ENCODE measurements around the gene TPT1.
A peak's percentile ranks its signal among the peaks of the same experiment; 100 is the strongest.

TPT1 gene

GRCh38 chr13:45336025-45336800, 4.8 kb downstream of the TPT1 start:
- Histone ChIP-seq H3K27me3 (ENCODE audit: control insufficient read depth in 1 of 2, insufficient read depth in 1 of 2, low read length in 2 of 2) (no peaks in the 10 kb centered on the region), H2BK12ac (ENCODE audit: low read length in 2 of 2) (no peak overlapping the region), H3K18ac (ENCODE audit: low read depth in 1 of 2, low read length in 2 of 2) (no peak overlapping the region), H2AK5ac (ENCODE audit: low read length, severe bottlenecking) (no peak overlapping the region), H2BK120ac (ENCODE audit: low read depth, low read length) (no peak overlapping the region), H3K23ac (ENCODE audit: low read length in 2 of 2) (no peak overlapping the region), H2BK15ac (ENCODE audit: low read depth, poor library complexity, severe bottlenecking) (no peak overlapping the region), H3K4me2 (ENCODE audit: low read length, poor library complexity, severe bottlenecking) (no peak overlapping the region), H2AFZ (ENCODE audit: low read depth, low read length) (no peak overlapping the region), H3K9ac (ENCODE audit: low read length) (peak overlapping the region; percentile 13), H4K8ac (ENCODE audit: low read length) (no peak overlapping the region), H3K4me3 (ENCODE audit: insufficient read depth in 1 of 2, low read depth in 1 of 2, low read length in 2 of 2) (peak overlapping the region in 1 of 2 experiments; percentile 6), H3K4ac (ENCODE audit: low read depth in 1 of 2, low read length in 2 of 2) (no peak overlapping the region), H3K27ac (ENCODE audit: low read length, poor library complexity, severe bottlenecking) (no peak overlapping the region), H3K79me1 (replicated peaks; ENCODE audit: low read length, poor library complexity, severe bottlenecking) (peaks cover 4% of the 10 kb centered on the region), H3K9me3 (ENCODE audit: control insufficient read depth, low read length) (no peaks in the 10 kb centered on the region), H3K36me3 (ENCODE audit: control insufficient read depth in 1 of 2, insufficient read depth in 2 of 2, low read depth in 1 of 2, low read length in 2 of 2) (peaks cover 16 to 63% of the 10 kb centered on the region in 2 experiments), H4K91ac (ENCODE audit: low read length) (no peak overlapping the region), H3K4me1 (ENCODE audit: control insufficient read depth, insufficient read depth, low read depth, low read length) (peaks cover 7% of the 10 kb centered on the region), H3K14ac (ENCODE audit: low read length in 2 of 2) (no peak overlapping the region), H2BK5ac (ENCODE audit: low read depth, low read length, poor library complexity, severe bottlenecking) (no peak overlapping the region)
- no peak for DNase-seq
- WGBS, result 95% methylated on average over 9 of the region's 9 CpGs

- peak; percentile 45 for DNase-seq
- H2BK120ac ChIP-seq (ENCODE audit: low read depth, low read length), result no peak overlapping the region
- H4K91ac ChIP-seq (ENCODE audit: low read length), result no peak overlapping the region
- peaks cover 4% of the 10 kb centered on the region for H3K79me1 ChIP-seq (replicated peaks; ENCODE audit: low read length, poor library complexity, severe bottlenecking)
- H3K4ac ChIP-seq (ENCODE audit: low read depth in 1 of 2, low read length in 2 of 2), result no peak overlapping the region
- H3K4me3 ChIP-seq (ENCODE audit: insufficient read depth in 1 of 2, low read depth in 1 of 2, low read length in 2 of 2), result no peak overlapping the region
- H3K9ac ChIP-seq (ENCODE audit: low read length), result peak overlapping the region; percentile 13
- no peaks in the 10 kb centered on the region for H3K9me3 ChIP-seq (ENCODE audit: control insufficient read depth, low read length)
- H4K8ac ChIP-seq (ENCODE audit: low read length), result no peak overlapping the region
- H3K27ac ChIP-seq (ENCODE audit: low read length, poor library complexity, severe bottlenecking), result peak overlapping the region; percentile 3
- H3K36me3 ChIP-seq (ENCODE audit: control insufficient read depth in 1 of 2, insufficient read depth in 2 of 2, low read depth in 1 of 2, low read length in 2 of 2), result peaks cover 16 to 63% of the 10 kb centered on the region in 2 experiments
- H3K4me1 ChIP-seq (ENCODE audit: control insufficient read depth, insufficient read depth, low read depth, low read length), result peaks cover 7% of the 10 kb centered on the region
- no peak overlapping the region for H2BK5ac ChIP-seq (ENCODE audit: low read depth, low read length, poor library complexity, severe bottlenecking)
- H3K14ac ChIP-seq (ENCODE audit: low read length in 2 of 2), result no peak overlapping the region
- H2BK15ac ChIP-seq (ENCODE audit: low read depth, poor library complexity, severe bottlenecking), result no peak overlapping the region
- H3K18ac ChIP-seq (ENCODE audit: low read depth in 1 of 2, low read length in 2 of 2), result no peak overlapping the region
- H3K23ac ChIP-seq (ENCODE audit: low read length in 2 of 2), result no peak overlapping the region
- no peak overlapping the region for H2AFZ ChIP-seq (ENCODE audit: low read depth, low read length)
- 96% methylated on average over 3 of the region's 3 CpGs for WGBS
- no peak overlapping the region for H2BK12ac ChIP-seq (ENCODE audit: low read length in 2 of 2)
- no peak overlapping the region for H3K4me2 ChIP-seq (ENCODE audit: low read length, poor library complexity, severe bottlenecking)
- no peaks in the 10 kb centered on the region for H3K27me3 ChIP-seq (ENCODE audit: control insufficient read depth in 1 of 2, insufficient read depth in 1 of 2, low read length in 2 of 2)
- no peak overlapping the region for H2AK5ac ChIP-seq (ENCODE audit: low read length, severe bottlenecking)
These were observed 5.5 kb downstream of the TPT1 start for GRCh38 chr13:45335397-45336024.

- no peak overlapping the region for H2AFZ ChIP-seq (ENCODE audit: low read depth, low read length)
- H3K4me3 ChIP-seq (ENCODE audit: insufficient read depth in 1 of 2, low read depth in 1 of 2, low read length in 2 of 2), result no peak overlapping the region
- no peak overlapping the region for H2BK5ac ChIP-seq (ENCODE audit: low read depth, low read length, poor library complexity, severe bottlenecking)
- H3K27me3 ChIP-seq (ENCODE audit: control insufficient read depth in 1 of 2, insufficient read depth in 1 of 2, low read length in 2 of 2), result no peaks in the 10 kb centered on the region
- WGBS, result 83% methylated on average over 7 of the region's 7 CpGs
- H3K4me2 ChIP-seq (ENCODE audit: low read length, poor library complexity, severe bottlenecking), result no peak overlapping the region
- H3K4ac ChIP-seq (ENCODE audit: low read depth in 1 of 2, low read length in 2 of 2), result no peak overlapping the region
- peak overlapping the region; percentile 13 for H3K9ac ChIP-seq (ENCODE audit: low read length)
- H3K23ac ChIP-seq (ENCODE audit: low read length in 2 of 2), result no peak overlapping the region
- peaks cover 7% of the 10 kb centered on the region for H3K4me1 ChIP-seq (ENCODE audit: control insufficient read depth, insufficient read depth, low read depth, low read length)
- peak; percentile 54 for DNase-seq
- H4K8ac ChIP-seq (ENCODE audit: low read length), result no peak overlapping the region
- H3K14ac ChIP-seq (ENCODE audit: low read length in 2 of 2), result no peak overlapping the region
- no peak overlapping the region for H3K27ac ChIP-seq (ENCODE audit: low read length, poor library complexity, severe bottlenecking)
- H2BK15ac ChIP-seq (ENCODE audit: low read depth, poor library complexity, severe bottlenecking), result no peak overlapping the region
- no peaks in the 10 kb centered on the region for H3K9me3 ChIP-seq (ENCODE audit: control insufficient read depth, low read length)
- H4K91ac ChIP-seq (ENCODE audit: low read length), result no peak overlapping the region
- H2BK120ac ChIP-seq (ENCODE audit: low read depth, low read length), result no peak overlapping the region
- peaks cover 16 to 53% of the 10 kb centered on the region in 2 experiments for H3K36me3 ChIP-seq (ENCODE audit: control insufficient read depth in 1 of 2, insufficient read depth in 2 of 2, low read depth in 1 of 2, low read length in 2 of 2)
- H2BK12ac ChIP-seq (ENCODE audit: low read length in 2 of 2), result no peak overlapping the region
- H2AK5ac ChIP-seq (ENCODE audit: low read length, severe bottlenecking), result no peak overlapping the region
- H3K79me1 ChIP-seq (replicated peaks; ENCODE audit: low read length, poor library complexity, severe bottlenecking), result peaks cover 4% of the 10 kb centered on the region
- no peak overlapping the region for H3K18ac ChIP-seq (ENCODE audit: low read depth in 1 of 2, low read length in 2 of 2)
These were observed 6.7 kb downstream of the TPT1 start for GRCh38 chr13:45333977-45334922.
